GM10266 (cell line): ENCODE data around the gene DSCAML1.

Experiments used
- DNase-seq: peaks from one replicate; pipeline ENCODE4 v3.0.0; 2012; ENCODE audit errors: extremely low spot score
- TF ChIP-seq, protein P1 (sequence below): IDR thresholded peaks from 2 replicates; pipeline ENCODE4 v1.5.1; 2012; ENCODE audit warnings: mild to moderate bottlenecking, low read depth; ENCODE audit not compliant: control insufficient read depth, insufficient read depth; ENCODE audit errors: missing control alignments

The DSCAML1 gene

DNA sequence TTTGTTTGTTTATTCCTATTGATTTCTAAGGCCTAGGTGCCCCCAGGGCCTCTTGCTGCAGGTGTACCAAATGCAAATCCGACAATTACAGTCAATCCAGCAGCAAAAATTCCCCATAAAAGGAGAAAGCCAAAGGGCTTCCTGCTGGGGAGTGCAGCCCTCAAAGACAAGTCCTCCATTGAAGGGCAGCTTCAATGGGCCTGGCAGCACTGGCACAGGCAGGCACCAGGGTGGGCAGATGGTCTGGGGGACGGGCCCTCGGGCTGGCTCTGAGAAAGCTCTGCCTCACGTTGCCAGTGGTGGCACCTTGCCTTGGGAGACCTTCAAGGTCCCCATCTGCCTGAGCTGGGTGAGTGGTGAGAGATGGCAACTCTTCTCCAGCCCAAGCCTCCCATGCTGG is 128.0 kb downstream of the DSCAML1 start:
- no peak for DNase-seq
- TF ChIP-seq, protein P1, sequence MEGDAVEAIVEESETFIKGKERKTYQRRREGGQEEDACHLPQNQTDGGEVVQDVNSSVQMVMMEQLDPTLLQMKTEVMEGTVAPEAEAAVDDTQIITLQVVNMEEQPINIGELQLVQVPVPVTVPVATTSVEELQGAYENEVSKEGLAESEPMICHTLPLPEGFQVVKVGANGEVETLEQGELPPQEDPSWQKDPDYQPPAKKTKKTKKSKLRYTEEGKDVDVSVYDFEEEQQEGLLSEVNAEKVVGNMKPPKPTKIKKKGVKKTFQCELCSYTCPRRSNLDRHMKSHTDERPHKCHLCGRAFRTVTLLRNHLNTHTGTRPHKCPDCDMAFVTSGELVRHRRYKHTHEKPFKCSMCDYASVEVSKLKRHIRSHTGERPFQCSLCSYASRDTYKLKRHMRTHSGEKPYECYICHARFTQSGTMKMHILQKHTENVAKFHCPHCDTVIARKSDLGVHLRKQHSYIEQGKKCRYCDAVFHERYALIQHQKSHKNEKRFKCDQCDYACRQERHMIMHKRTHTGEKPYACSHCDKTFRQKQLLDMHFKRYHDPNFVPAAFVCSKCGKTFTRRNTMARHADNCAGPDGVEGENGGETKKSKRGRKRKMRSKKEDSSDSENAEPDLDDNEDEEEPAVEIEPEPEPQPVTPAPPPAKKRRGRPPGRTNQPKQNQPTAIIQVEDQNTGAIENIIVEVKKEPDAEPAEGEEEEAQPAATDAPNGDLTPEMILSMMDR = no peak

DNA sequence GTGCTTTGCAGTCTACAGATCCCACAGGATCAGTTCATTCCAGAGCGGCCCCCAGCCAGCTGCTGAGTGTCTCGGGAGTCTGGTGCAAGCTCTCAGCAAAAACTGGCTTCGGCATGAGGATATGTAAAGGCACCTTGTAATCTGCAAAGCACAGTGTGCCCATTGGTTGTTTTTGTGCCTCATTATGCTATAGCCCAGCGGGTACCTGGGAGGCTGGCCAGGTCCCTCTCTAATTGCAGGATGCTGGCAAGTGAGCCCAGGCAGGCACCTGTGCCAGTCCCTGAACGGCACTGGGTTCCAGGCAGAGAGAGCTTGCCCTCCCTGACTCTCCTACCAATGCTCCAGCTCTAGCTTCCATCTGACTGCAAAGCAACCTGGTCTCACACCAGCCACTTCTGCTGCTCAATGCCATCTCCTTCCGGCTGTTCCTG is 128.7 kb downstream of the DSCAML1 start:
- no peak for DNase-seq
- TF ChIP-seq, protein P1 = no peak

DNA sequence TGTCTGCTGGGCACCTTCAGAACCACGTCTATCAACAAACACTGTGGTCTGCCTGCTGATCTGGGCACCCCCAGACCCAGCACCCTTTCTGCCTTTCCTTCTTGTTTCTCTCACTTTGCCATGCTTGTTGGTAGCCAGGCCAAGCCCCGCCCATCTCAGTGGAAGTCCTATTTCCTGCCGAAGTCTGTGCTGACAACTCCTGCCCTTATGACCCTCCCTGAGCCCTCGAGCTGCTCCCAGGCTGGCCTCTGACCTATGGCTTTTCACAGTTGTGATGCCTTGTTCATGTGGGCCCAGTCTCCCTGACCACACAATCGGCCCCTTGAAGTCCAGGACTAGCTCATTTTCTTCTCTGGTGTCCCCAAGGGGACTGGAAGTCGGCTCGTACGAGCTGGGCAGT is 132.1 kb downstream of the DSCAML1 start:
- no peak for DNase-seq
- TF ChIP-seq, protein P1 = no peak

DNA sequence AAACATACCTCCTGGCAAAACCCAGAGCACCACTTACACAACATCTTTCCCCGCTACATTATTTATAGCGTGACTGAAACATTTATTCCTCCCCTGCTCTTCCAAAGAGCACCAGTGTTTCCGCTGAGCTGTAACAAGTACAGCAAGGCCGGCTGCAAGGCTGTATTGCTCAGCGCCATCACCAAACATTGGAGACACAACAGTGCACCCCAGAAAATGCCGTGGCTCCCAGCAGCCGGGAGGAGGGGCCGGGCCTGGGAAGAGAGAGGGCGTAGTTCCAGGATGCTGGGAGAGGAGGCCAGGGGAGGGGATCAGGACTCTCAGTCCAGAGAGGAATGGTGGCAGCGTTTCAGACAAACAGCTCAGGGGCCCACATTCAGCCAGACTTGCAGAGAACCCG is 133.2 kb downstream of the DSCAML1 start:
- TF ChIP-seq, protein P1 = no peak
- DNase-seq = no peak

DNA sequence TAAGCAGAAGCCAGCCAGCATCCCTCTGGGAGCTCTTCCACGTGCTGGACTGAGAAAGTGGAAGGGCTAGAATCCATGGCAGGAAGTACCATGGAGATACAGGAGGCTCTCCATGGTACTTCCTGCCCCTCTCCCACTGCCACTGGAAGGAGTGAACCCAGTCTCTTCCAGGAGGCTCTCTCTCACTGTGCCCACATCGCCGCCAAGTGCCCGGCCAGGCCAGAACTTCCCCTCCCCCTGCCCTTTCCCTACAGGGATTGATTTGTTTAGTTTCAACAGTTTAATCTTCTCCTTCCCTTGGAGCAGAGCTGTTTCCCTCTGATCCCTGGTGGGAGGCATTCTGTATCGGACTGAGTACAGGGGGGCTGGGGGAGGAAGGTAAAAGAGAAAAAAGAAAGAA is 133.6 kb downstream of the DSCAML1 start:
- no peak for DNase-seq
- TF ChIP-seq, protein P1 = no peak

DNA sequence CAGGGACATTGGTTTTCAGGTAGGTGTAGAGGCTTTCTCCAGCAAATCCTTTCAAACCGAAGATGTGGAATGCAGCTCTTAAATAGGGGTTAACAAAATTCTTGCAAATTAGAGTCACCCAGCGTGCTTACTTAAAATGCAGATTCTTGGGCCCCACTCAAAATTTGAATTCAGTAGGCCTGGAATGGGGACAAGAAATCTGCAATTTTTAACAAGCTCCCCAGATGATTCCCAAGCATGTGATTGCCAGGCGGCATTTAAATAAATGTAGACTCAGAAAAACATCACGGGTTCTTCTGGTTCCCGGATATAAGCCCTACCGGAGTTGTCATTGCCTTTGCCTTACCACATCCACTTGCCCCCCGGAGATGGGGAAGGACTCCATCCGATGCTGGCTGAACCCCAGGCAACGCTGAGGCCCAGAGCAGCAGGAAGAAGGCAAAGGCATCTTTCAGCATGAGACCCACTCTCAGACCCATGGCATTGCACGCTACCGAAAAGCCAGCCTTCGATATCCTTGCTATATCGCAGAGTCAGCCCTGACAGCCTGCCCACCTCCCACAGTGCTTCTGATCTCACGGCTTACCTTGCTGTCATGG is 134.2 kb downstream of the DSCAML1 start:
- TF ChIP-seq, protein P1 = no peak
- DNase-seq = no peak

DNA sequence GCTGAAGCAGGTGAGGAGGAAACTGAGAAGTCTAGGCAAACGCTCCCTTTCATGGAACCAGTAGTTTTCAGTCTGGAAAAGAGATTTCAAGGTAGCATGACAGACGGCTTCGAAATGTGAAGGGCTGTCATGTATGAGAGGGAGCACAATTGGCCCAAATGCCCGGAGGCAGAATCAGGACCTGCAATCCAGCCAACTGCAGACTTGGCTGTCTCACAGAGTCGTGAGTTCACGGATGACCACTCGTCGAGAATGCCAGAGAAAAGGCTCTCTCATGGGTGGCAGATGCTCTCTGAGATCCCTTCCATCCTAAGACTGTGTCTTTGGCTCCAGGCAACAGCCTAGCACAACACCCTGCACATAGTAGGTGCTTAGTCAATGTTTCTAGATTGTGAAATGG is 134.8 kb downstream of the DSCAML1 start:
- TF ChIP-seq, protein P1 = no peak
- no peak for DNase-seq
